Spleen (tissue), 7 donors: ENCODE measurements around the gene RAB3A.

Experiments
- POLR2A ChIP-seq, 3 donors: fragments of 450-650 bp; IDR thresholded peaks; one replicate each; pipeline ENCODE4 v1.5.1; 2017; ENCODE audit warnings: antibody characterized with exemption in 3 of 3, mild to moderate bottlenecking in 1 of 3
- POLR2AphosphoS5 ChIP-seq, 3 donors: sonication (generic); formaldehyde crosslinking; IDR thresholded peaks; one replicate each; pipeline ENCODE4 v1.5.1; 2017; ENCODE audit warnings: antibody characterized with exemption in 3 of 3
- TF ChIP-seq, protein P1 (sequence below), 11 experiments: fragments of 200-600 bp in 7 of 11; fragments of 450-650 bp in 4 of 11; sonication (generic) in 4 of 11; IDR thresholded peaks in 8 of 11; conservative IDR thresholded peaks in 3 of 11; 1 replicate in 7 of 11; 2 replicates in 4 of 11; pipeline versions ENCODE4 v1.4.0 to v1.8.0; 2016 to 2021; ENCODE audit warnings: antibody characterized with exemption in 11 of 11, inconsistent platforms in 4 of 11, mild to moderate bottlenecking in 1 of 11
- donor health status: DM: no; HTN: no; CAD: no; lungs with moderate emphysema.
- donor health status: DM: no; HTN: no; CAD: no.
- donor health status: DM: no; HTN: no; CAD: no.

DNA sequence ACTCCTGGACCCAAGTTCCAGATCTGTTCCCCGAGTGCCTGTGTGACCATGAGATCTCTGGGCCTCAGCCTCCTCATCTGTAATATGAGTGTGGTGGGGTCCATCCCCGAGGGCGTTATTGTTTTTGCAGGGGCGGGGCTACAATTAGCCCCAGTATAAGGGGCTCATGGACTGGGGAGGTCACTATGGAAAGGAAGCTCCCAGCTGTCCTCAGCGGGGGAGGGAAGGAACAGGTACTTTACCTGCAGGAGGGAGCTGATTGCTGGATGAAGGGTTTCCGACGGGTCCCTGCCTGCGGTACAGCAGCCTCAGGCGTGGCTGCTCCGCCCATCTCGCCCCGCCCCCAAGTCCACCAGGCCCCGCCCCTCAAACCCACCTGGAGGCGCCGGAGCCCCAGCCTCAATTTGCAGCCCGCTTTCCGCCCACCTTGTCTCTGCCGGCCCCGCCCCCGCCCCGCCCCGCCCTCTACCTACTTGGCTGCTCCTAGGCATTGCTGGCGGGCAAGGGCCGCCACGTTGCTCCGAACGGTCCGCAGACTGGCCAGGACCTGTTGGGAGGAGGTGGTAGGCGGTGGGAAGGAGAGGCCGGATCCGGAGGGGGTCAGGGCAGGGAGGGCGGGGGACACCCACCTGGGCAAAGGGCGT, 16.9 kb upstream of the RAB3A start:
- TF ChIP-seq, protein P1, sequence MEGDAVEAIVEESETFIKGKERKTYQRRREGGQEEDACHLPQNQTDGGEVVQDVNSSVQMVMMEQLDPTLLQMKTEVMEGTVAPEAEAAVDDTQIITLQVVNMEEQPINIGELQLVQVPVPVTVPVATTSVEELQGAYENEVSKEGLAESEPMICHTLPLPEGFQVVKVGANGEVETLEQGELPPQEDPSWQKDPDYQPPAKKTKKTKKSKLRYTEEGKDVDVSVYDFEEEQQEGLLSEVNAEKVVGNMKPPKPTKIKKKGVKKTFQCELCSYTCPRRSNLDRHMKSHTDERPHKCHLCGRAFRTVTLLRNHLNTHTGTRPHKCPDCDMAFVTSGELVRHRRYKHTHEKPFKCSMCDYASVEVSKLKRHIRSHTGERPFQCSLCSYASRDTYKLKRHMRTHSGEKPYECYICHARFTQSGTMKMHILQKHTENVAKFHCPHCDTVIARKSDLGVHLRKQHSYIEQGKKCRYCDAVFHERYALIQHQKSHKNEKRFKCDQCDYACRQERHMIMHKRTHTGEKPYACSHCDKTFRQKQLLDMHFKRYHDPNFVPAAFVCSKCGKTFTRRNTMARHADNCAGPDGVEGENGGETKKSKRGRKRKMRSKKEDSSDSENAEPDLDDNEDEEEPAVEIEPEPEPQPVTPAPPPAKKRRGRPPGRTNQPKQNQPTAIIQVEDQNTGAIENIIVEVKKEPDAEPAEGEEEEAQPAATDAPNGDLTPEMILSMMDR (IDR thresholded peaks at IDR 0.05 in 8 of 11, conservative IDR thresholded peaks at IDR 0.05 in 3 of 11) = no peak
- TF ChIP-seq POLR2A (IDR thresholded peaks at IDR 0.05) (no peak), POLR2AphosphoS5 (IDR thresholded peaks at IDR 0.05) (no peak)
